HCT116 (cell line): Measurements from ENCODE around the gene GRAMD4. TPM values are rescaled to one million over a fixed set of nuclear protein-coding genes. Genes with fewer than 3 reads are reported as not detected.
"Not testable (repeated sequence)": the region's sequence is repeated elsewhere in the genome, so short reads cannot be mapped to it uniquely, and the experiment has no call there.

Experiments used
- ATAC-seq: fragments of 200-7000 bp; cut with Tn5 transposase; 2 replicates; pipeline ENCODE4 v1.9.1; 2020; ENCODE audit warnings: mild to moderate bottlenecking, moderate library complexity
- BruUV-seq: library from RNA; stranded (reverse); fragments of 400-500 nt; replicated peaks from 2 replicates; lab custom pipeline; 2021; lab: Mats Ljungman, UMichigan
- CTCF ChIA-PET: fragments of 300-600 bp; sonication (Branson Sonifier 250); formaldehyde crosslinking; loops from one replicate; lab custom pipeline; 2021; ENCODE audit warnings: antibody characterized with exemption; lab: Charles Lee
- POLR2A ChIA-PET: fragments of 300-600, 350-600 bp; sonication (Branson Sonifier 250); formaldehyde crosslinking; loops from one replicate; lab custom pipeline; 2021; ENCODE audit warnings: antibody characterized with exemption; lab: Charles Lee
- RAD21 ChIA-PET, 2 experiments: fragments of 300-600 bp; sonication (Branson Sonifier 250); formaldehyde crosslinking; loops; one replicate each; lab custom pipeline; 2023; ENCODE audit warnings: low total read pairs in 2 of 2; ENCODE audit not compliant: uncharacterized antibody in 2 of 2, unreplicated experiment in 2 of 2, low non-redundant PET in 1 of 2; lab: Charles Lee
- DNase-seq: peaks from one replicate; pipeline ENCODE4 v3.0.0-alpha.2; 2010; ENCODE audit warnings: low read depth, low spot score
- H2AFZ ChIP-seq: fragments of 200-600 bp; shearing (Covaris generic), sonication (generic); 2 replicates; pipeline ENCODE4 v1.6.1; 2017; ENCODE audit warnings: low read depth, mixed run types, mixed read lengths, antibody characterized with exemption, low read length; ENCODE audit not compliant: poor library complexity, severe bottlenecking
- H3K27ac ChIP-seq: 2 replicates; pipeline ENCODE4 v1.5.1; 2012; ENCODE audit warnings: low read depth, low read length
- H3K27me3 ChIP-seq: fragments of 200-600 bp; sonication (generic); 2 replicates; pipeline ENCODE4 v1.6.1; 2016; ENCODE audit warnings: mixed run types, low read length, mixed read lengths; ENCODE audit not compliant: insufficient read depth
- H3K36me3 ChIP-seq, 2 experiments: fragments of 200-500 bp in 1 of 2; fragments of 200-600 bp in 1 of 2; sonication (Bioruptor generic) in 1 of 2; sonication (generic) in 1 of 2; 2 replicates each; pipeline versions ENCODE4 v1.5.1 to v1.6.1; 2014 to 2016; ENCODE audit warnings: low read length in 2 of 2, inconsistent platforms in 1 of 2, mixed read lengths in 1 of 2, mixed run types in 1 of 2; ENCODE audit not compliant: insufficient read depth in 2 of 2, control insufficient read depth in 1 of 2
- H3K4me1 ChIP-seq, 2 experiments: fragments of 200-600 bp in 1 of 2; sonication (generic) in 1 of 2; 2 replicates each; pipeline versions ENCODE4 v1.5.1 to v1.6.1; 2012 to 2017; ENCODE audit warnings: low read length in 2 of 2, inconsistent platforms in 1 of 2, mild to moderate bottlenecking in 1 of 2, mixed read lengths in 1 of 2, mixed run types in 1 of 2, moderate library complexity in 1 of 2; ENCODE audit not compliant: insufficient read depth in 2 of 2, control insufficient read depth in 1 of 2
- H3K4me2 ChIP-seq: fragments of 200-600 bp; sonication (generic); 2 replicates; pipeline ENCODE4 v1.6.1; 2017; ENCODE audit warnings: mixed run types, low read length, mixed read lengths
- H3K4me3 ChIP-seq, 2 experiments: fragments of 200-600 bp in 1 of 2; sonication (generic) in 1 of 2; replicated peaks in 1 of 2; 2 replicates each; pipeline ENCODE4 v1.5.1; 2011 to 2016; ENCODE audit warnings: low read length in 2 of 2, control low read depth in 1 of 2, low read depth in 1 of 2, mild to moderate bottlenecking in 1 of 2, mixed read lengths in 1 of 2, mixed run types in 1 of 2
- H3K79me2 ChIP-seq: fragments of 200-600 bp; sonication (generic); 2 replicates; pipeline ENCODE4 v1.6.1; 2017; ENCODE audit warnings: mild to moderate bottlenecking, mixed run types, low read length, moderate library complexity, mixed read lengths; ENCODE audit not compliant: insufficient read depth
- H3K9ac ChIP-seq: fragments of 200-600 bp; sonication (generic); 2 replicates; pipeline ENCODE4 v1.6.1; 2016; ENCODE audit warnings: low read length, mixed read lengths
- H3K9me2 ChIP-seq: fragments of 200-600 bp; sonication (generic), shearing (Covaris generic); 2 replicates; pipeline ENCODE4 v1.6.1; 2017; ENCODE audit warnings: mixed run types, mild to moderate bottlenecking, moderate library complexity; ENCODE audit not compliant: insufficient read depth
- H3K9me3 ChIP-seq, 2 experiments: fragments of 200-500 bp in 1 of 2; fragments of 200-600 bp in 1 of 2; sonication (Bioruptor generic) in 1 of 2; sonication (generic) in 1 of 2; 2 replicates each; pipeline ENCODE4 v1.6.1; 2014 to 2017; ENCODE audit warnings: low read length in 2 of 2, mixed read lengths in 2 of 2, inconsistent platforms in 1 of 2, low read depth in 1 of 2, mild to moderate bottlenecking in 1 of 2, mixed run types in 1 of 2, moderate library complexity in 1 of 2; ENCODE audit not compliant: control insufficient read depth in 1 of 2, insufficient read depth in 1 of 2
- H4K20me1 ChIP-seq: fragments of 200-600 bp; sonication (generic), shearing (Covaris generic); 2 replicates; pipeline ENCODE4 v1.6.1; 2017; ENCODE audit warnings: mixed run types, mild to moderate bottlenecking, moderate library complexity; ENCODE audit not compliant: insufficient read depth
- EGR1 ChIP-seq: IDR thresholded peaks from 2 replicates; pipeline ENCODE4 v1.6.1; 2012; ENCODE audit warnings: low read depth
- FOSL1 ChIP-seq: IDR thresholded peaks from 2 replicates; pipeline ENCODE4 v1.6.1; 2012; ENCODE audit warnings: low read depth
- SP1 ChIP-seq: IDR thresholded peaks from 2 replicates; pipeline ENCODE4 v1.6.1; 2012; ENCODE audit warnings: low read depth
- YY1 ChIP-seq: IDR thresholded peaks from 2 replicates; pipeline ENCODE4 v1.6.1; 2011; ENCODE audit warnings: low read length, low read depth, moderate library complexity, mild to moderate bottlenecking; ENCODE audit not compliant: insufficient replicate concordance; ENCODE audit errors: extremely low read depth
- ZNF274 ChIP-seq: fragments of 200-500 bp; sonication (Bioruptor generic); IDR thresholded peaks from 2 replicates; pipeline ENCODE4 v1.6.1; 2014; ENCODE audit warnings: mild to moderate bottlenecking, low read depth, low read length, inconsistent platforms
- intact Hi-C: fragments of 100-400 bp; cut with micrococcal nuclease; formaldehyde crosslinking; loops from 2 replicates; pipeline ENCODE4 v1.10.0; 2022
- total RNA-seq: library from RNA; stranded (reverse); gene quantifications from one replicate; pipeline ENCODE4 v1.2.1, GENCODE V29; 2021; ENCODE audit not compliant: unreplicated experiment
- TF ChIP-seq, protein P1 (sequence below): IDR thresholded peaks from 2 replicates; pipeline ENCODE4 v1.6.1; 2012; ENCODE audit warnings: low read depth

GRAMD4 gene
- total RNA-seq, 1 experiment from 2014 or later, result 25.8 TPM

DNA sequence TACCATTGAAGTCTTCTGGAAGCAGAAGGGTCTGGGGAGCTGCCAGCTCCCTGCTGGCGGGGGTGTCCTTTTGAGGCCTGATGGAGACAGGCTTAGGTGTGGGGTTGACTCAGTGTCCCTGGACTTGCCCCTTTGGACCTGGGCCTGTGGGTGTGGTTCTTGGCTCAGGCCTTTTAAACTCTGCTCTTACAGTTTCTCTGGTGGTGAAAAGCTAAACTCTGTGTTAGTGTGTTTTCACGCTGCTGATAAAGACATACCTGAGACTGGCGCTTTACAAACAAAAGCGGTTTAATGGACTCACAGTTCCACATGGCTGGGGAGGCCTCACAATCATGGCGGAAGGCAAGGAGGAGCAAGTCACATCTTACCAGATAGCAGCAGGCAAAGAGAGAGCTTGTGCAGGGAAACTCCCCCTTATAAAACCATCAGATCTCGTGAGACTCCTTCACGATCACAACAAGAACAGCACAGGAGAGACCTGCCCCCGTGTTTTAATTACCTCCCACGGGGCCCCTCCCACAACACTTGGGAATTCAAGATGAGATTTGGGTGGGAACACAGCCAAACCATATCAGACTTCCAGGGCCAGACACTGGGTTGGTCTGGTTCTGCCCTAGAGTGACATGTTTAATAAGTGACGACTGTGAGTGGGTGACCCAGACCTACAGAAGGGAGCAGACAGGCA is 26.5 kb downstream of the GRAMD4 start:
- H2AFZ ChIP-seq, result no peak overlapping the region
- H3K4me2 ChIP-seq, result no peak overlapping the region
- no peak overlapping the region for H3K9ac ChIP-seq
- ChIA-PET RAD21 (no interaction called here), POLR2A (no interaction called here), CTCF (interaction anchor here (0.7 kb wide), 1 partner anchor 83 kb away, joined by 3 read pairs; no protein-coding TSS in a partner anchor)
- no peaks in the 10 kb centered on the region for H3K9me3 ChIP-seq
- no peaks in the 10 kb centered on the region for H3K27me3 ChIP-seq
- DNase-seq, result no peak
- H3K4me1 ChIP-seq, result no peaks in the 10 kb centered on the region
- BruUV-seq, result no TSS peak
- H3K4me3 ChIP-seq, result no peak overlapping the region
- no peaks in the 10 kb centered on the region for H3K9me2 ChIP-seq
- no peaks in the 10 kb centered on the region for H4K20me1 ChIP-seq
- no peak overlapping the region for H3K27ac ChIP-seq
- intact Hi-C loops, result no loop called here
- no peaks in the 10 kb centered on the region for H3K36me3 ChIP-seq
- ATAC-seq, result no peak
- no peaks in the 10 kb centered on the region for H3K79me2 ChIP-seq
- TF ChIP-seq, protein P1, sequence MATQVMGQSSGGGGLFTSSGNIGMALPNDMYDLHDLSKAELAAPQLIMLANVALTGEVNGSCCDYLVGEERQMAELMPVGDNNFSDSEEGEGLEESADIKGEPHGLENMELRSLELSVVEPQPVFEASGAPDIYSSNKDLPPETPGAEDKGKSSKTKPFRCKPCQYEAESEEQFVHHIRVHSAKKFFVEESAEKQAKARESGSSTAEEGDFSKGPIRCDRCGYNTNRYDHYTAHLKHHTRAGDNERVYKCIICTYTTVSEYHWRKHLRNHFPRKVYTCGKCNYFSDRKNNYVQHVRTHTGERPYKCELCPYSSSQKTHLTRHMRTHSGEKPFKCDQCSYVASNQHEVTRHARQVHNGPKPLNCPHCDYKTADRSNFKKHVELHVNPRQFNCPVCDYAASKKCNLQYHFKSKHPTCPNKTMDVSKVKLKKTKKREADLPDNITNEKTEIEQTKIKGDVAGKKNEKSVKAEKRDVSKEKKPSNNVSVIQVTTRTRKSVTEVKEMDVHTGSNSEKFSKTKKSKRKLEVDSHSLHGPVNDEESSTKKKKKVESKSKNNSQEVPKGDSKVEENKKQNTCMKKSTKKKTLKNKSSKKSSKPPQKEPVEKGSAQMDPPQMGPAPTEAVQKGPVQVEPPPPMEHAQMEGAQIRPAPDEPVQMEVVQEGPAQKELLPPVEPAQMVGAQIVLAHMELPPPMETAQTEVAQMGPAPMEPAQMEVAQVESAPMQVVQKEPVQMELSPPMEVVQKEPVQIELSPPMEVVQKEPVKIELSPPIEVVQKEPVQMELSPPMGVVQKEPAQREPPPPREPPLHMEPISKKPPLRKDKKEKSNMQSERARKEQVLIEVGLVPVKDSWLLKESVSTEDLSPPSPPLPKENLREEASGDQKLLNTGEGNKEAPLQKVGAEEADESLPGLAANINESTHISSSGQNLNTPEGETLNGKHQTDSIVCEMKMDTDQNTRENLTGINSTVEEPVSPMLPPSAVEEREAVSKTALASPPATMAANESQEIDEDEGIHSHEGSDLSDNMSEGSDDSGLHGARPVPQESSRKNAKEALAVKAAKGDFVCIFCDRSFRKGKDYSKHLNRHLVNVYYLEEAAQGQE, result no peak
- TF ChIP-seq EGR1, result no peak
- TF ChIP-seq YY1, result no peak
- no peak for TF ChIP-seq ZNF274
- TF ChIP-seq SP1, result no peak
- TF ChIP-seq FOSL1, result no peak
- TF ChIP-seq, all 23 proteins: peak for 0

DNA sequence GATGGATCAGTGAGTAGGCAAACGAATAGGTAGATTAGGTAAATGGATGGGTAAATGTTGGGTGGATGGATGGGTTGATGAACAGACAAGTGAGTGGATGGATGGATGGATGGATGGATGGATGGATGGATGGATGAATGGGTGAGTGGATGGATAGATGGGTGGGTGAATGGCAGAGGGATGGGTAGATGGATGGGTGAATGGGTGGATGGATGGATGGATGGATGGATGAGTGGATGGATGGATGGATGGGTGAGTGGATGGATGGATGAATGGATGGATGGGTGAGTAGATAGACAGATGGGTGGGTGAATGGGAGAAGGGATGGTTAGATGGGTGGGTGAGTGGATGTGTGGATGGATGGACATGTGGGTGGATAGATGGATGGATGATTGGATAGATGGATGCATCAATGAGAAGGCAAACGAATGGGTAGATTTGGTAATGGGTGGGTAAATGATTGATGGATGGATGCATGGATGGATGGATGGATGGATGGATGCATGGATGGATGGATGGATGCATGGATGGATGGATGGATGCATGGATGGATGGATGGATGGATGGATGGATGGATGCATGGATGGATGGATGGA is 28.1 kb downstream of the GRAMD4 start:
- H3K9ac ChIP-seq, RAD21 ChIA-PET, H3K36me3 ChIP-seq, BruUV-seq, H3K79me2 ChIP-seq, intact Hi-C loops, CTCF ChIA-PET, H2AFZ ChIP-seq, H3K27me3 ChIP-seq, H3K4me1 ChIP-seq, H3K9me3 ChIP-seq, H3K27ac ChIP-seq, H3K4me2 ChIP-seq, ATAC-seq, POLR2A ChIA-PET, H3K9me2 ChIP-seq, DNase-seq, H4K20me1 ChIP-seq, H3K4me3 ChIP-seq: not testable (repeated sequence)
